Upper lobe of left lung (tissue), 6 donors: ENCODE results near the gene CNGA1. TPM values are rescaled to one million over a fixed set of nuclear protein-coding genes. Genes with fewer than 3 reads are reported as not detected.

Experiments used
- ATAC-seq, 2 donors: fragments of 200-7000 bp; cut with Tn5 transposase; one replicate each; pipeline ENCODE4 v1.9.1; 2022; ENCODE audit warnings: mild to moderate bottlenecking in 2 of 2, moderate library complexity in 2 of 2; ENCODE audit not compliant: low FRiP score in 2 of 2
- DNase-seq, 2 donors: peaks; one replicate each; pipeline ENCODE4 v3.0.0-alpha.2; 2019 to 2020
- H3K27ac ChIP-seq, 4 donors: fragments of 200-600 bp; sonication (generic); one replicate each; pipeline ENCODE4 v1.5.1; 2016 to 2019
- H3K27me3 ChIP-seq, 4 donors: fragments of 200-600 bp; sonication (generic); one replicate each; pipeline ENCODE4 v1.5.1; 2017 to 2019
- H3K36me3 ChIP-seq, 4 donors: fragments of 200-600 bp; sonication (generic); one replicate each; pipeline ENCODE4 v1.5.1; 2016 to 2019
- H3K4me1 ChIP-seq, 4 donors: fragments of 200-600 bp; sonication (generic); one replicate each; pipeline ENCODE4 v1.5.1; 2018 to 2019
- H3K4me3 ChIP-seq, 4 donors: fragments of 200-600 bp; sonication (generic); one replicate each; pipeline ENCODE4 v1.5.1; 2017 to 2019; ENCODE audit warnings: mild to moderate bottlenecking in 2 of 4, moderate library complexity in 1 of 4
- H3K9me3 ChIP-seq, 4 donors: fragments of 200-600 bp; sonication (generic); one replicate each; pipeline ENCODE4 v1.5.1; 2018 to 2019
- CTCF ChIP-seq, 6 experiments: fragments of 450-650 bp in 4 of 6; fragments of 200-600 bp in 2 of 6; sonication (generic) in 2 of 6; IDR thresholded peaks; one replicate each; pipeline ENCODE4 v1.5.1; 2016 to 2019; ENCODE audit warnings: antibody characterized with exemption in 6 of 6
- EP300 ChIP-seq, 4 donors: sonication (generic); formaldehyde crosslinking; IDR thresholded peaks; one replicate each; pipeline ENCODE4 v1.5.1; 2017; ENCODE audit warnings: antibody characterized with exemption in 4 of 4, control low read depth in 2 of 4
- POLR2A ChIP-seq, 4 donors: fragments of 450-650 bp; IDR thresholded peaks; one replicate each; pipeline ENCODE4 v1.5.1; 2016 to 2017; ENCODE audit warnings: antibody characterized with exemption in 4 of 4, mild to moderate bottlenecking in 2 of 4
- POLR2AphosphoS5 ChIP-seq, 2 donors: sonication (generic); formaldehyde crosslinking; IDR thresholded peaks; one replicate each; pipeline ENCODE4 v1.5.1; 2017; ENCODE audit warnings: antibody characterized with exemption in 2 of 2
- WGBS, 2 donors: methylation state at CpG; one replicate each; pipeline ENCODE4 v1.1.5; 2017 to 2018; 5-methylcytosine and 5-hydroxymethylcytosine counted together
- total RNA-seq, 6 donors: library from RNA; depleted of rRNA in 4 of 6; stranded (reverse); fragments of >200 nt in 4 of 6; gene quantifications; one replicate each; pipeline versions ENCODE4 v1.1.0 to v1.2.1, GENCODE V29; 2016 to 2021
- donor health status: DM: no; HTN: no; CAD: no; lungs with moderate emphysema.
- donor health status: DM: no; HTN: yes; CAD: no; lungs with severe emphysema.

The CNGA1 gene
- total RNA-seq, 6 donors from 2014 or later = 0.20 to 0.91 (median 0.69) TPM; not detected in 3

- Histone ChIP-seq H3K36me3 (no peaks in the 10 kb centered on the region), H3K4me1 (peaks cover 0 to 14% (median 7%) of the 10 kb centered on the region in 4 donors), H3K4me3 (no peak overlapping the region), H3K9me3 (no peaks in the 10 kb centered on the region), H3K27me3 (no peaks in the 10 kb centered on the region), H3K27ac (no peak overlapping the region)
- ATAC-seq (no peak), DNase-seq (no peak)
- no peak for TF ChIP-seq POLR2A (IDR thresholded peaks at IDR 0.05)
- TF ChIP-seq CTCF (IDR thresholded peaks at IDR 0.05) = no peak
- TF ChIP-seq POLR2AphosphoS5 (IDR thresholded peaks at IDR 0.05) = no peak
- no peak for TF ChIP-seq EP300 (IDR thresholded peaks at IDR 0.05)
- 88 to 90% methylated on average over 1 of the region's 1 CpG for WGBS, 2 donors
These were observed 34.6 kb upstream of the CNGA1 start for GRCh38 chr4:48051078-48051477.

- DNase-seq = peak in 1 of 2 donors; percentile 14
- no peaks in the 10 kb centered on the region for H3K36me3 ChIP-seq
- H3K9me3 ChIP-seq = no peaks in the 10 kb centered on the region
- H3K27ac ChIP-seq = no peak overlapping the region
- no peak overlapping the region for H3K4me3 ChIP-seq
- no peak for ATAC-seq
- H3K4me1 ChIP-seq = peaks cover 0 to 14% (median 7%) of the 10 kb centered on the region in 4 donors
- TF ChIP-seq POLR2AphosphoS5 (IDR thresholded peaks at IDR 0.05) (no peak), EP300 (IDR thresholded peaks at IDR 0.05) (no peak), CTCF (IDR thresholded peaks at IDR 0.05) (no peak), POLR2A (IDR thresholded peaks at IDR 0.05) (no peak)
- 72 to 84% methylated on average over 8 of the region's 8 CpGs for WGBS, 2 donors
- no peaks in the 10 kb centered on the region for H3K27me3 ChIP-seq
These were observed 33.0 kb upstream of the CNGA1 start for GRCh38 chr4:48049483-48049882.

GRCh38 chr4:48047896-48048295 lies 31.4 kb upstream of the CNGA1 start:
- ATAC-seq (peak; percentile 12 to 35), DNase-seq (no peak)
- 38 to 67% methylated on average over 1 of the region's 1 CpG for WGBS, 2 donors
- Histone ChIP-seq H3K4me1 (peaks cover 0 to 14% (median 7%) of the 10 kb centered on the region in 4 donors), H3K9me3 (no peaks in the 10 kb centered on the region), H3K27ac (no peak overlapping the region), H3K27me3 (no peaks in the 10 kb centered on the region), H3K4me3 (no peak overlapping the region), H3K36me3 (no peaks in the 10 kb centered on the region)
- TF ChIP-seq POLR2AphosphoS5 (IDR thresholded peaks at IDR 0.05) (no peak), CTCF (IDR thresholded peaks at IDR 0.05) (no peak), EP300 (IDR thresholded peaks at IDR 0.05) (no peak), POLR2A (IDR thresholded peaks at IDR 0.05) (no peak)

GRCh38 chr4:48047421-48047844 lies 31.0 kb upstream of the CNGA1 start:
- Histone ChIP-seq H3K27me3 (no peaks in the 10 kb centered on the region), H3K36me3 (no peaks in the 10 kb centered on the region), H3K27ac (no peak overlapping the region), H3K9me3 (no peaks in the 10 kb centered on the region), H3K4me1 (peaks cover 0 to 14% (median 7%) of the 10 kb centered on the region in 4 donors), H3K4me3 (no peak overlapping the region)
- DNase-seq = no peak
- peak; percentile 21 to 67 for ATAC-seq
- TF ChIP-seq EP300 (IDR thresholded peaks at IDR 0.05) = no peak
- TF ChIP-seq CTCF (IDR thresholded peaks at IDR 0.05) = no peak
- TF ChIP-seq POLR2A (IDR thresholded peaks at IDR 0.05) = no peak
- no peak for TF ChIP-seq POLR2AphosphoS5 (IDR thresholded peaks at IDR 0.05)
- 20 to 23% methylated on average over 3 of the region's 3 CpGs for WGBS, 2 donors

- no peak for DNase-seq
- peaks cover 0 to 14% (median 7%) of the 10 kb centered on the region in 4 donors for H3K4me1 ChIP-seq
- no peaks in the 10 kb centered on the region for H3K36me3 ChIP-seq
- WGBS, 2 donors = 50 to 61% methylated on average over 3 of the region's 3 CpGs
- ATAC-seq = no peak
- TF ChIP-seq CTCF (IDR thresholded peaks at IDR 0.05) = no peak
- no peak for TF ChIP-seq POLR2AphosphoS5 (IDR thresholded peaks at IDR 0.05)
- no peak for TF ChIP-seq EP300 (IDR thresholded peaks at IDR 0.05)
- TF ChIP-seq POLR2A (IDR thresholded peaks at IDR 0.05) = no peak
- no peak overlapping the region for H3K4me3 ChIP-seq
- H3K9me3 ChIP-seq = no peaks in the 10 kb centered on the region
- H3K27ac ChIP-seq = no peak overlapping the region
- H3K27me3 ChIP-seq = no peaks in the 10 kb centered on the region
These were observed 29.6 kb upstream of the CNGA1 start for GRCh38 chr4:48046059-48046458.
